A549 (cell line): ENCODE results near the gene FAM221B.

Experiments
- EP300 ChIP-seq, 2 experiments: fragments of >200 bp; sonication (Bioruptor Twin); formaldehyde crosslinking; IDR thresholded peaks; 2 replicates in 1 of 2; 3 replicates in 1 of 2; pipeline ENCODE4 v1.6.1; 2016 to 2017
- ESRRA ChIP-seq: fragments of 150-350 bp; IDR thresholded peaks from 2 replicates; pipeline ENCODE4 v1.6.1; 2014; ENCODE audit warnings: mild to moderate bottlenecking, low read length, borderline replicate concordance
- JUN ChIP-seq, 2 experiments: fragments of >200 bp; sonication (Bioruptor Twin); formaldehyde crosslinking; IDR thresholded peaks; 2 replicates in 1 of 2; 3 replicates in 1 of 2; pipeline ENCODE4 v1.6.1; 2016 to 2017
- POLR2A ChIP-seq: IDR thresholded peaks from 2 replicates; pipeline ENCODE4 v1.6.1; 2012; ENCODE audit warnings: mild to moderate bottlenecking, low read length
- RCOR1 ChIP-seq: fragments of 150-350 bp; IDR thresholded peaks from 2 replicates; pipeline ENCODE4 v1.6.1; 2014; ENCODE audit warnings: antibody characterized with exemption, low read length, low read depth
- ZFP36 ChIP-seq: fragments of 450-650 bp; IDR thresholded peaks from 2 replicates; pipeline ENCODE4 v1.6.1; 2014; ENCODE audit warnings: borderline replicate concordance; ENCODE audit not compliant: partially characterized antibody
- TF ChIP-seq, protein P1 (sequence below): fragments of >200 bp; sonication (Bioruptor Twin); formaldehyde crosslinking; IDR thresholded peaks from 3 replicates; pipeline ENCODE4 v1.5.1; 2016

DNA sequence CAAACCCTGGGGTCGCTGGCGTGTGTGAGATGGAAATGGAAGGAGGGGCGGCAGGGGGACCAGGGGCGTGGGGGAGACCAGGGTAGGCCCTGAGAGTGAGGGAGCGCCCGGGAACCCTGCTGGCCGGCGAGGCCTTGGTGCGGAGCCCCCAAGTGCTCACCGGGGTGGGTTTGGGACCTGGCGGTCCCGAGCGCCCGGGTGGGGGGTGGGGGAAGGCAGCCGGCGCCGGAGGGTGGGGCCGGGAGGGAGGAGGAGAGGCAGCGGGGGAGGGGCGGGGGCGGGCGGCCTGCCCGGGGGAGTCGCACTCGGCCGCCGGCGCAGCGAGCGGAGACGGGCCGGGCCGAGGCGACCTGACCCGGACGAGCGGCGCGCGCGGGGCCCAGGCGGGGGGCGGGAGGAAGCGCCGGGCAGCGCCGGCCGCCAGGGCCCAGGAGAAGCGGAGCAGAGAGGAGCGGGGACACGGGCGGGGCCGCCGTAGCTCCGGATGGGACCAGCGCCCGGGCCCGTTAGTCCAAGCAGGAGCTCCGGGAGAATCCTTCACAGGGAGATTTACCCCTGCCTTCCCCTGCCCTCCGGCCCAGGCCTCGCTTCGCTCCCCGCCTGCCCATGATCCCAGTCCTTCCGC is 37.1 kb downstream of the FAM221B start, which contains the start of gene NPR2:
- no peak for TF ChIP-seq POLR2A
- TF ChIP-seq, protein P1, sequence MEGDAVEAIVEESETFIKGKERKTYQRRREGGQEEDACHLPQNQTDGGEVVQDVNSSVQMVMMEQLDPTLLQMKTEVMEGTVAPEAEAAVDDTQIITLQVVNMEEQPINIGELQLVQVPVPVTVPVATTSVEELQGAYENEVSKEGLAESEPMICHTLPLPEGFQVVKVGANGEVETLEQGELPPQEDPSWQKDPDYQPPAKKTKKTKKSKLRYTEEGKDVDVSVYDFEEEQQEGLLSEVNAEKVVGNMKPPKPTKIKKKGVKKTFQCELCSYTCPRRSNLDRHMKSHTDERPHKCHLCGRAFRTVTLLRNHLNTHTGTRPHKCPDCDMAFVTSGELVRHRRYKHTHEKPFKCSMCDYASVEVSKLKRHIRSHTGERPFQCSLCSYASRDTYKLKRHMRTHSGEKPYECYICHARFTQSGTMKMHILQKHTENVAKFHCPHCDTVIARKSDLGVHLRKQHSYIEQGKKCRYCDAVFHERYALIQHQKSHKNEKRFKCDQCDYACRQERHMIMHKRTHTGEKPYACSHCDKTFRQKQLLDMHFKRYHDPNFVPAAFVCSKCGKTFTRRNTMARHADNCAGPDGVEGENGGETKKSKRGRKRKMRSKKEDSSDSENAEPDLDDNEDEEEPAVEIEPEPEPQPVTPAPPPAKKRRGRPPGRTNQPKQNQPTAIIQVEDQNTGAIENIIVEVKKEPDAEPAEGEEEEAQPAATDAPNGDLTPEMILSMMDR, result no peak
- TF ChIP-seq JUN (IDR thresholded peaks at IDR 0.05), result no peak
- TF ChIP-seq RCOR1, result no peak
- no peak for TF ChIP-seq EP300 (IDR thresholded peaks at IDR 0.05)
- no peak for TF ChIP-seq ESRRA
- TF ChIP-seq ZFP36, result no peak
